Endothelial cell of umbilical vein (primary cell): ENCODE measurements around the gene UBE2C.

ENCODE experiments used
- MYC ChIP-seq: IDR thresholded peaks from one replicate; pipeline ENCODE4 v1.6.1; 2011; ENCODE audit warnings: mild to moderate bottlenecking, low read depth, low read length
- TF ChIP-seq, protein P1 (sequence below), 2 donors: IDR thresholded peaks; 1 replicate in 1 of 2; 2 replicates in 1 of 2; pipeline ENCODE4 v1.5.1; 2011; ENCODE audit warnings: low read length in 2 of 2, mild to moderate bottlenecking in 2 of 2, moderate library complexity in 2 of 2, control low read depth in 1 of 2, inconsistent platforms in 1 of 2, low read depth in 1 of 2; ENCODE audit not compliant: insufficient read depth in 1 of 2; ENCODE audit errors: extremely low read depth in 1 of 2

DNA sequence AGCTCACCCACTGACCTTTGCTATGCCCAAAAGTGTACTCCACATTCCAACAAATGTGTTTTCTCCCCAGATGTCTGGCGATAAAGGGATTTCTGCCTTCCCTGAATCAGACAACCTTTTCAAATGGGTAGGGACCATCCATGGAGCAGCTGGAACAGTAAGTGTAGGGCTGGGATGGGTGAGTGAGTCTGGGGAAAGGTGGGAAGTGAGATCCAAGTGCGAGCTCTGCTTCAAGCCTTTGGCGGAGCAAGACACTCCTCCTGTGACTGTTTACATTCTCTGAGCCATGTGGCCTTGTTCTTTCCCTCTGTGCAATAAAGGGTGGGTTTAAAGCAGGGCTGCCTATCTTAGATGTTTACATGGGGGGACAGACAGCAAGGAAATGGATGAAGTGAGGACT is 1.9 kb downstream of the UBE2C start:
- TF ChIP-seq, protein P1, sequence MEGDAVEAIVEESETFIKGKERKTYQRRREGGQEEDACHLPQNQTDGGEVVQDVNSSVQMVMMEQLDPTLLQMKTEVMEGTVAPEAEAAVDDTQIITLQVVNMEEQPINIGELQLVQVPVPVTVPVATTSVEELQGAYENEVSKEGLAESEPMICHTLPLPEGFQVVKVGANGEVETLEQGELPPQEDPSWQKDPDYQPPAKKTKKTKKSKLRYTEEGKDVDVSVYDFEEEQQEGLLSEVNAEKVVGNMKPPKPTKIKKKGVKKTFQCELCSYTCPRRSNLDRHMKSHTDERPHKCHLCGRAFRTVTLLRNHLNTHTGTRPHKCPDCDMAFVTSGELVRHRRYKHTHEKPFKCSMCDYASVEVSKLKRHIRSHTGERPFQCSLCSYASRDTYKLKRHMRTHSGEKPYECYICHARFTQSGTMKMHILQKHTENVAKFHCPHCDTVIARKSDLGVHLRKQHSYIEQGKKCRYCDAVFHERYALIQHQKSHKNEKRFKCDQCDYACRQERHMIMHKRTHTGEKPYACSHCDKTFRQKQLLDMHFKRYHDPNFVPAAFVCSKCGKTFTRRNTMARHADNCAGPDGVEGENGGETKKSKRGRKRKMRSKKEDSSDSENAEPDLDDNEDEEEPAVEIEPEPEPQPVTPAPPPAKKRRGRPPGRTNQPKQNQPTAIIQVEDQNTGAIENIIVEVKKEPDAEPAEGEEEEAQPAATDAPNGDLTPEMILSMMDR (IDR thresholded peaks at IDR 0.05; ENCODE audit: extremely low read depth in 1 of 2, insufficient read depth in 1 of 2, low read depth in 1 of 2, low read length in 2 of 2) = no peak
- TF ChIP-seq MYC = no peak
